GM23338 (cell line): ENCODE measurements around the gene ORC3. TPM values are rescaled to one million over a fixed set of nuclear protein-coding genes. Genes with fewer than 3 reads are reported as not detected.

Experiments used
- CREB1 ChIP-seq: fragments of 250-450 bp; sonication (Bioruptor Pico); IDR thresholded peaks from 2 replicates; pipeline ENCODE4 v1.5.0; 2020; ENCODE audit warnings: low read depth, mild to moderate bottlenecking, moderate library complexity
- EZH2 ChIP-seq: fragments of 200-600 bp; sonication (generic); IDR thresholded peaks from one replicate; pipeline ENCODE4 v1.8.0; 2017; ENCODE audit warnings: antibody characterized with exemption, mild to moderate bottlenecking, low read depth; ENCODE audit not compliant: unreplicated experiment
- EZH2phosphoT487 ChIP-seq: fragments of 200-600 bp; sonication (generic); IDR thresholded peaks from one replicate; pipeline ENCODE4 v1.8.1; 2018; ENCODE audit warnings: antibody characterized with exemption; ENCODE audit not compliant: unreplicated experiment
- NANOG ChIP-seq: IDR thresholded peaks from 2 replicates; pipeline ENCODE4 v1.6.1; 2016; ENCODE audit warnings: antibody characterized with exemption, borderline replicate concordance
- POLR2AphosphoS5 ChIP-seq: IDR thresholded peaks from 2 replicates; pipeline ENCODE4 v1.6.1; 2016; ENCODE audit warnings: antibody characterized with exemption, low read depth
- REST ChIP-seq: IDR thresholded peaks from one replicate; pipeline ENCODE4 v1.6.1; 2018; ENCODE audit warnings: antibody characterized with exemption; ENCODE audit not compliant: unreplicated experiment
- STAT1 ChIP-seq: IDR thresholded peaks from one replicate; pipeline ENCODE4 v1.6.1; 2016; ENCODE audit warnings: antibody characterized with exemption; ENCODE audit not compliant: unreplicated experiment
- ZNF114 ChIP-seq: fragments of 250-450 bp; sonication (Bioruptor Pico); IDR thresholded peaks from 2 replicates; pipeline ENCODE4 v1.5.0; 2020; ENCODE audit warnings: mild to moderate bottlenecking, moderate library complexity
- ZNF331 ChIP-seq: fragments of 250-450 bp; sonication (Bioruptor Pico); IDR thresholded peaks from 2 replicates; pipeline ENCODE4 v1.5.0; 2020; ENCODE audit warnings: low read depth, mild to moderate bottlenecking, moderate library complexity
- polyA plus RNA-seq: library from polyadenylated mRNA; unstranded; fragments of >200 nt; fragmentation: Nextera tagmentation; extraction: Ambion mirVana; gene quantifications from 2 replicates; pipeline ENCODE4 v1.2.1, GENCODE V29; 2016
- total RNA-seq: library from RNA; depleted of rRNA; stranded (reverse); fragments of >200 nt; shearing (Covaris generic); gene quantifications from 2 replicates; pipeline ENCODE4 v1.2.3, GENCODE V29; 2014
- TF ChIP-seq, protein P1 (sequence below): fragments of 250-450 bp; sonication (Bioruptor Pico); IDR thresholded peaks from 2 replicates; pipeline ENCODE4 v1.5.0; 2020; ENCODE audit warnings: mild to moderate bottlenecking, moderate library complexity
- TF ChIP-seq, protein P2 (sequence below), 2 experiments: fragments of 200-600 bp in 1 of 2; sonication (generic) in 1 of 2; conservative IDR thresholded peaks; 2 replicates each; pipeline versions ENCODE4 v1.5.1 to v1.6.1; 2016 to 2017; ENCODE audit warnings: antibody characterized with exemption in 2 of 2, low read depth in 2 of 2, mild to moderate bottlenecking in 2 of 2, moderate library complexity in 1 of 2

ORC3 gene
- total and polyA plus RNA-seq, 2 experiments from 2014 or later = 53.1 to 78.4 TPM

- TF ChIP-seq, protein P1, sequence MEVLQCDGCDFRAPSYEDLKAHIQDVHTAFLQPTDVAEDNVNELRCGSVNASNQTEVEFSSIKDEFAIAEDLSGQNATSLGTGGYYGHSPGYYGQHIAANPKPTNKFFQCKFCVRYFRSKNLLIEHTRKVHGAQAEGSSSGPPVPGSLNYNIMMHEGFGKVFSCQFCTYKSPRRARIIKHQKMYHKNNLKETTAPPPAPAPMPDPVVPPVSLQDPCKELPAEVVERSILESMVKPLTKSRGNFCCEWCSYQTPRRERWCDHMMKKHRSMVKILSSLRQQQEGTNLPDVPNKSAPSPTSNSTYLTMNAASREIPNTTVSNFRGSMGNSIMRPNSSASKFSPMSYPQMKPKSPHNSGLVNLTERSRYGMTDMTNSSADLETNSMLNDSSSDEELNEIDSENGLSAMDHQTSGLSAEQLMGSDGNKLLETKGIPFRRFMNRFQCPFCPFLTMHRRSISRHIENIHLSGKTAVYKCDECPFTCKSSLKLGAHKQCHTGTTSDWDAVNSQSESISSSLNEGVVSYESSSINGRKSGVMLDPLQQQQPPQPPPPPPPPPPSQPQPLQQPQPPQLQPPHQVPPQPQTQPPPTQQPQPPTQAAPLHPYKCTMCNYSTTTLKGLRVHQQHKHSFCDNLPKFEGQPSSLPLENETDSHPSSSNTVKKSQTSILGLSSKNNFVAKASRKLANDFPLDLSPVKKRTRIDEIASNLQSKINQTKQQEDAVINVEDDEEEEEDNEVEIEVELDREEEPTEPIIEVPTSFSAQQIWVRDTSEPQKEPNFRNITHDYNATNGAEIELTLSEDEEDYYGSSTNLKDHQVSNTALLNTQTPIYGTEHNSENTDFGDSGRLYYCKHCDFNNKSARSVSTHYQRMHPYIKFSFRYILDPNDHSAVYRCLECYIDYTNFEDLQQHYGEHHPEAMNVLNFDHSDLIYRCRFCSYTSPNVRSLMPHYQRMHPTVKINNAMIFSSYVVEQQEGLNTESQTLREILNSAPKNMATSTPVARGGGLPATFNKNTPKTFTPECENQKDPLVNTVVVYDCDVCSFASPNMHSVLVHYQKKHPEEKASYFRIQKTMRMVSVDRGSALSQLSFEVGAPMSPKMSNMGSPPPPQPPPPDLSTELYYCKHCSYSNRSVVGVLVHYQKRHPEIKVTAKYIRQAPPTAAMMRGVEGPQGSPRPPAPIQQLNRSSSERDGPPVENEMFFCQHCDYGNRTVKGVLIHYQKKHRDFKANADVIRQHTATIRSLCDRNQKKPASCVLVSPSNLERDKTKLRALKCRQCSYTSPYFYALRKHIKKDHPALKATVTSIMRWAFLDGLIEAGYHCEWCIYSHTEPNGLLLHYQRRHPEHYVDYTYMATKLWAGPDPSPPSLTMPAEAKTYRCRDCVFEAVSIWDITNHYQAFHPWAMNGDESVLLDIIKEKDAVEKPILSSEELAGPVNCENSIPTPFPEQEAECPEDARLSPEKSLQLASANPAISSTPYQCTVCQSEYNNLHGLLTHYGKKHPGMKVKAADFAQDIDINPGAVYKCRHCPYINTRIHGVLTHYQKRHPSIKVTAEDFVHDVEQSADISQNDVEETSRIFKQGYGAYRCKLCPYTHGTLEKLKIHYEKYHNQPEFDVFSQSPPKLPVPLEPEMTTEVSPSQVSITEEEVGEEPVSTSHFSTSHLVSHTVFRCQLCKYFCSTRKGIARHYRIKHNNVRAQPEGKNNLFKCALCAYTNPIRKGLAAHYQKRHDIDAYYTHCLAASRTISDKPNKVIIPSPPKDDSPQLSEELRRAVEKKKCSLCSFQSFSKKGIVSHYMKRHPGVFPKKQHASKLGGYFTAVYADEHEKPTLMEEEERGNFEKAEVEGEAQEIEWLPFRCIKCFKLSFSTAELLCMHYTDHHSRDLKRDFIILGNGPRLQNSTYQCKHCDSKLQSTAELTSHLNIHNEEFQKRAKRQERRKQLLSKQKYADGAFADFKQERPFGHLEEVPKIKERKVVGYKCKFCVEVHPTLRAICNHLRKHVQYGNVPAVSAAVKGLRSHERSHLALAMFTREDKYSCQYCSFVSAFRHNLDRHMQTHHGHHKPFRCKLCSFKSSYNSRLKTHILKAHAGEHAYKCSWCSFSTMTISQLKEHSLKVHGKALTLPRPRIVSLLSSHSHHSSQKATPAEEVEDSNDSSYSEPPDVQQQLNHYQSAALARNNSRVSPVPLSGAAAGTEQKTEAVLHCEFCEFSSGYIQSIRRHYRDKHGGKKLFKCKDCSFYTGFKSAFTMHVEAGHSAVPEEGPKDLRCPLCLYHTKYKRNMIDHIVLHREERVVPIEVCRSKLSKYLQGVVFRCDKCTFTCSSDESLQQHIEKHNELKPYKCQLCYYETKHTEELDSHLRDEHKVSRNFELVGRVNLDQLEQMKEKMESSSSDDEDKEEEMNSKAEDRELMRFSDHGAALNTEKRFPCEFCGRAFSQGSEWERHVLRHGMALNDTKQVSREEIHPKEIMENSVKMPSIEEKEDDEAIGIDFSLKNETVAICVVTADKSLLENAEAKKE (CRISPR knock-in tag) = no peak
- no peak for TF ChIP-seq ZNF114
- no peak for TF ChIP-seq REST
- TF ChIP-seq STAT1 = no peak
- no peak for TF ChIP-seq NANOG
- no peak for TF ChIP-seq POLR2AphosphoS5
- TF ChIP-seq EZH2phosphoT487 = no peak
- TF ChIP-seq ZNF331 = no peak
- no peak for TF ChIP-seq EZH2
- TF ChIP-seq CREB1 (CRISPR knock-in tag) = no peak
- TF ChIP-seq, protein P2, sequence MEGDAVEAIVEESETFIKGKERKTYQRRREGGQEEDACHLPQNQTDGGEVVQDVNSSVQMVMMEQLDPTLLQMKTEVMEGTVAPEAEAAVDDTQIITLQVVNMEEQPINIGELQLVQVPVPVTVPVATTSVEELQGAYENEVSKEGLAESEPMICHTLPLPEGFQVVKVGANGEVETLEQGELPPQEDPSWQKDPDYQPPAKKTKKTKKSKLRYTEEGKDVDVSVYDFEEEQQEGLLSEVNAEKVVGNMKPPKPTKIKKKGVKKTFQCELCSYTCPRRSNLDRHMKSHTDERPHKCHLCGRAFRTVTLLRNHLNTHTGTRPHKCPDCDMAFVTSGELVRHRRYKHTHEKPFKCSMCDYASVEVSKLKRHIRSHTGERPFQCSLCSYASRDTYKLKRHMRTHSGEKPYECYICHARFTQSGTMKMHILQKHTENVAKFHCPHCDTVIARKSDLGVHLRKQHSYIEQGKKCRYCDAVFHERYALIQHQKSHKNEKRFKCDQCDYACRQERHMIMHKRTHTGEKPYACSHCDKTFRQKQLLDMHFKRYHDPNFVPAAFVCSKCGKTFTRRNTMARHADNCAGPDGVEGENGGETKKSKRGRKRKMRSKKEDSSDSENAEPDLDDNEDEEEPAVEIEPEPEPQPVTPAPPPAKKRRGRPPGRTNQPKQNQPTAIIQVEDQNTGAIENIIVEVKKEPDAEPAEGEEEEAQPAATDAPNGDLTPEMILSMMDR (conservative IDR thresholded peaks at IDR 0.05; ENCODE audit: low read depth in 2 of 2) = no peak
Measured at GRCh38 chr6:87623248-87623647, 33.3 kb downstream of the ORC3 start (continued).
